ENCODE measurements around the gene MYO15A.

- TF ChIP-seq EZH2 (IDR thresholded peaks at IDR 0.05; ENCODE audit: borderline replicate concordance, low read depth, low read length, poor library complexity, severe bottlenecking), result no peak
- TF ChIP-seq CTCF (conservative IDR thresholded peaks at IDR 0.05; ENCODE audit: low read depth, low read length), result no peak
Observed at GRCh38 chr17:18229254-18229653, 120.7 kb downstream of the MYO15A start.
